ENCODE data around the gene ALOXE3. TPM values are rescaled to one million over a fixed set of nuclear protein-coding genes. Genes with fewer than 3 reads are reported as not detected.
A peak's percentile ranks its signal among the peaks of the same experiment; 100 is the strongest.

Gene ALOXE3
- not detected for total RNA-seq (ENCODE audit: unreplicated experiment)
- long read RNA-seq, result 0 reads

- DNase-seq (ENCODE audit: low spot score), result no peak
- peak within 1 kb of the TSS; percentile 88 for H3K27ac Mint-ChIP-seq (ENCODE audit: unreplicated experiment)
- H3K4me1 Mint-ChIP-seq (ENCODE audit: unreplicated experiment), result peaks cover 35% of the 10 kb centered on the region
- H3K4me3 Mint-ChIP-seq (ENCODE audit: unreplicated experiment), result peak within 1 kb of the TSS; percentile 93
- TF ChIP-seq CTCF (IDR thresholded peaks at IDR 0.05; ENCODE audit: unreplicated experiment), result no peak
- peaks cover 18% of the 10 kb centered on the region for H3K36me3 Mint-ChIP-seq (ENCODE audit: low read depth, unreplicated experiment)
- H3K27me3 Mint-ChIP-seq (ENCODE audit: unreplicated experiment), result peaks cover 43% of the 10 kb centered on the region
- no peaks in the 10 kb centered on the region for H3K9me3 Mint-ChIP-seq (ENCODE audit: unreplicated experiment)
Observed at GRCh38 chr17:8117980-8118768, at the start of gene ALOXE3. TSS of gene ALOXE3 (minus strand) at chr17:8118514. CDS start at chr17:8117990, 524 bp downstream.

- Mint-ChIP-seq H3K36me3 (ENCODE audit: low read depth, unreplicated experiment) (no peaks in the 10 kb centered on the region), H3K27me3 (ENCODE audit: unreplicated experiment) (peaks cover 11% of the 10 kb centered on the region), H3K9me3 (ENCODE audit: unreplicated experiment) (no peaks in the 10 kb centered on the region), H3K4me3 (ENCODE audit: unreplicated experiment) (no peak overlapping the region), H3K4me1 (ENCODE audit: unreplicated experiment) (peaks cover 18% of the 10 kb centered on the region), H3K27ac (ENCODE audit: unreplicated experiment) (no peak overlapping the region)
- DNase-seq (ENCODE audit: low spot score), result no peak
- TF ChIP-seq CTCF (IDR thresholded peaks at IDR 0.05; ENCODE audit: unreplicated experiment), result no peak
Observed at GRCh38 chr17:8167526-8167925, 49.2 kb upstream of the ALOXE3 start.

- peaks cover under 1% of the 10 kb centered on the region for H3K36me3 Mint-ChIP-seq (ENCODE audit: low read depth, unreplicated experiment)
- H3K9me3 Mint-ChIP-seq (ENCODE audit: unreplicated experiment), result no peaks in the 10 kb centered on the region
- peaks cover 22% of the 10 kb centered on the region for H3K4me1 Mint-ChIP-seq (ENCODE audit: unreplicated experiment)
- no peak overlapping the region for H3K4me3 Mint-ChIP-seq (ENCODE audit: unreplicated experiment)
- no peak for TF ChIP-seq CTCF (IDR thresholded peaks at IDR 0.05; ENCODE audit: unreplicated experiment)
- no peak overlapping the region for H3K27ac Mint-ChIP-seq (ENCODE audit: unreplicated experiment)
- peaks cover 11% of the 10 kb centered on the region for H3K27me3 Mint-ChIP-seq (ENCODE audit: unreplicated experiment)
- DNase-seq (ENCODE audit: low spot score), result no peak
Observed at GRCh38 chr17:8166731-8167130, 48.4 kb upstream of the ALOXE3 start.

- Mint-ChIP-seq H3K27me3 (ENCODE audit: unreplicated experiment) (peaks cover 15% of the 10 kb centered on the region), H3K4me3 (ENCODE audit: unreplicated experiment) (peak overlapping the region; percentile 69), H3K36me3 (ENCODE audit: low read depth, unreplicated experiment) (peaks cover 14% of the 10 kb centered on the region), H3K27ac (ENCODE audit: unreplicated experiment) (no peak overlapping the region), H3K4me1 (ENCODE audit: unreplicated experiment) (peaks cover 38% of the 10 kb centered on the region), H3K9me3 (ENCODE audit: unreplicated experiment) (no peaks in the 10 kb centered on the region)
- no peak for DNase-seq (ENCODE audit: low spot score)
- TF ChIP-seq CTCF (IDR thresholded peaks at IDR 0.05; ENCODE audit: unreplicated experiment), result no peak
Observed at GRCh38 chr17:8164815-8165131, 46.5 kb upstream of the ALOXE3 start.
